ENCODE measurements around the gene YJEFN3. TPM values are rescaled to one million over a fixed set of nuclear protein-coding genes. Genes with fewer than 3 reads are reported as not detected.
A peak's percentile ranks its signal among the peaks of the same experiment; 100 is the strongest.

Gene YJEFN3
- polyA plus RNA-seq, 6 donors from 2014 or later, result 0.17 TPM; not detected in 4

GRCh38 chr19:19550972-19551852 lies 22.5 kb downstream of the YJEFN3 start:
- no peaks in the 10 kb centered on the region for H3K36me3 Mint-ChIP-seq
- peaks cover 0 to 3% (median 0%) of the 10 kb centered on the region in 7 donors for H3K9me3 Mint-ChIP-seq
- ATAC-seq (ENCODE audit: low read depth in 2 of 2) (no peak), DNase-seq (no peak)
- H3K4me3 Mint-ChIP-seq, result no peak overlapping the region
- H3K27ac Mint-ChIP-seq, result peak overlapping the region in 1 of 6 donors; percentile 66
- peaks cover 0 to 2% (median 0%) of the 10 kb centered on the region in 3 donors for H3K4me1 Mint-ChIP-seq
- H3K27me3 Mint-ChIP-seq, result peaks cover 4 to 31% (median 15%) of the 10 kb centered on the region in 3 donors

- no peak for DNase-seq
- Mint-ChIP-seq H3K27ac (no peak overlapping the region), H3K4me1 (peaks cover 0 to 2% (median 0%) of the 10 kb centered on the region in 3 donors), H3K9me3 (peaks cover 0 to 3% (median 0%) of the 10 kb centered on the region in 7 donors), H3K4me3 (no peak overlapping the region), H3K36me3 (no peaks in the 10 kb centered on the region), H3K27me3 (peaks cover 4 to 31% (median 15%) of the 10 kb centered on the region in 3 donors)
- no peak for ATAC-seq (ENCODE audit: low read depth in 2 of 2)
Measured at GRCh38 chr19:19551853-19552192, 23.1 kb downstream of the YJEFN3 start.

GRCh38 chr19:19552798-19553197 lies 24.1 kb downstream of the YJEFN3 start:
- peaks cover 0 to 2% (median 0%) of the 10 kb centered on the region in 3 donors for H3K4me1 Mint-ChIP-seq
- H3K9me3 Mint-ChIP-seq, result peaks cover 0 to 3% (median 0%) of the 10 kb centered on the region in 7 donors
- ATAC-seq (ENCODE audit: low read depth in 2 of 2) (no peak), DNase-seq (no peak)
- H3K27ac Mint-ChIP-seq, result no peak overlapping the region
- H3K4me3 Mint-ChIP-seq, result no peak overlapping the region
- no peaks in the 10 kb centered on the region for H3K36me3 Mint-ChIP-seq
- H3K27me3 Mint-ChIP-seq, result peaks cover 4 to 26% (median 15%) of the 10 kb centered on the region in 3 donors

GRCh38 chr19:19553670-19554069 lies 25.0 kb downstream of the YJEFN3 start:
- ATAC-seq (ENCODE audit: low read depth in 2 of 2) (no peak), DNase-seq (no peak)
- no peak overlapping the region for H3K4me3 Mint-ChIP-seq
- H3K4me1 Mint-ChIP-seq, result peaks cover 0 to 3% (median 2%) of the 10 kb centered on the region in 3 donors
- H3K27ac Mint-ChIP-seq, result no peak overlapping the region
- peaks cover 0 to 3% (median 0%) of the 10 kb centered on the region in 7 donors for H3K9me3 Mint-ChIP-seq
- peaks cover 4 to 23% (median 14%) of the 10 kb centered on the region in 3 donors for H3K27me3 Mint-ChIP-seq
- H3K36me3 Mint-ChIP-seq, result no peaks in the 10 kb centered on the region

GRCh38 chr19:19554074-19555023 lies 25.6 kb downstream of the YJEFN3 start:
- Mint-ChIP-seq H3K4me1 (peaks cover 0 to 6% (median 2%) of the 10 kb centered on the region in 3 donors), H3K9me3 (peaks cover 0 to 3% (median 0%) of the 10 kb centered on the region in 7 donors), H3K27me3 (peaks cover 0 to 16% (median 7%) of the 10 kb centered on the region in 3 donors), H3K27ac (peak overlapping the region in 1 of 6 donors; percentile 63), H3K4me3 (no peak overlapping the region), H3K36me3 (no peaks in the 10 kb centered on the region)
- DNase-seq, result no peak
- ATAC-seq (ENCODE audit: low read depth in 2 of 2), result peak; percentile 37 to 43

- no peak for ATAC-seq (ENCODE audit: low read depth in 2 of 2)
Measured at GRCh38 chr19:19558055-19558454, 29.3 kb downstream of the YJEFN3 start.

GRCh38 chr19:19558636-19559035 lies 29.9 kb downstream of the YJEFN3 start:
- Mint-ChIP-seq H3K4me1 (peaks cover 0 to 6% (median 2%) of the 10 kb centered on the region in 3 donors), H3K9me3 (no peaks in the 10 kb centered on the region), H3K27me3 (peaks cover 0 to 6% (median 0%) of the 10 kb centered on the region in 3 donors), H3K36me3 (no peaks in the 10 kb centered on the region), H3K4me3 (no peak overlapping the region), H3K27ac (peak overlapping the region in 1 of 6 donors; percentile 42)
- no peak for ATAC-seq (ENCODE audit: low read depth in 2 of 2)
- DNase-seq, result no peak

More at GRCh38 chr19:19558055-19558454, 29.3 kb downstream of the YJEFN3 start:
- H3K4me3 Mint-ChIP-seq, result no peak overlapping the region
- H3K9me3 Mint-ChIP-seq, result no peaks in the 10 kb centered on the region
- H3K4me1 Mint-ChIP-seq, result peaks cover 0 to 6% (median 2%) of the 10 kb centered on the region in 3 donors
- no peak for DNase-seq
- no peaks in the 10 kb centered on the region for H3K36me3 Mint-ChIP-seq
- no peak overlapping the region for H3K27ac Mint-ChIP-seq
- peaks cover 0 to 6% (median 0%) of the 10 kb centered on the region in 3 donors for H3K27me3 Mint-ChIP-seq

- DNase-seq (no peak), ATAC-seq (ENCODE audit: low read depth in 2 of 2) (no peak)
- no peak overlapping the region for H3K27ac Mint-ChIP-seq
- H3K4me3 Mint-ChIP-seq, result no peak overlapping the region
- no peaks in the 10 kb centered on the region for H3K9me3 Mint-ChIP-seq
- no peaks in the 10 kb centered on the region for H3K27me3 Mint-ChIP-seq
- H3K4me1 Mint-ChIP-seq, result peaks cover 0 to 6% (median 0%) of the 10 kb centered on the region in 3 donors
- no peaks in the 10 kb centered on the region for H3K36me3 Mint-ChIP-seq
Measured at GRCh38 chr19:19559931-19560330, 31.2 kb downstream of the YJEFN3 start.

- Mint-ChIP-seq H3K36me3 (no peaks in the 10 kb centered on the region), H3K27ac (no peak overlapping the region)
- no peak for ATAC-seq (ENCODE audit: low read depth in 2 of 2)
Measured at GRCh38 chr19:19561946-19562664, 33.4 kb downstream of the YJEFN3 start.

GRCh38 chr19:19562665-19563347 lies 34.1 kb downstream of the YJEFN3 start:
- Mint-ChIP-seq H3K36me3 (no peaks in the 10 kb centered on the region), H3K4me3 (no peak overlapping the region), H3K27ac (no peak overlapping the region), H3K9me3 (peaks cover 0 to 2% (median 0%) of the 10 kb centered on the region in 7 donors), H3K4me1 (peaks cover 0 to 6% (median 0%) of the 10 kb centered on the region in 3 donors), H3K27me3 (no peaks in the 10 kb centered on the region)
- DNase-seq, result no peak
- ATAC-seq (ENCODE audit: low read depth in 2 of 2), result no peak

More at GRCh38 chr19:19561946-19562664, 33.4 kb downstream of the YJEFN3 start:
- H3K4me1 Mint-ChIP-seq, result peaks cover 0 to 6% (median 0%) of the 10 kb centered on the region in 3 donors
- DNase-seq, result no peak
- no peak overlapping the region for H3K4me3 Mint-ChIP-seq
- H3K9me3 Mint-ChIP-seq, result no peaks in the 10 kb centered on the region
- H3K27me3 Mint-ChIP-seq, result no peaks in the 10 kb centered on the region

- H3K9me3 Mint-ChIP-seq, result peaks cover 0 to 3% (median 0%) of the 10 kb centered on the region in 7 donors
- no peak overlapping the region for H3K4me3 Mint-ChIP-seq
- no peaks in the 10 kb centered on the region for H3K27me3 Mint-ChIP-seq
- DNase-seq (no peak), ATAC-seq (ENCODE audit: low read depth in 2 of 2) (no peak)
- H3K4me1 Mint-ChIP-seq, result peaks cover 0 to 5% (median 0%) of the 10 kb centered on the region in 3 donors
- no peak overlapping the region for H3K27ac Mint-ChIP-seq
- no peaks in the 10 kb centered on the region for H3K36me3 Mint-ChIP-seq
Measured at GRCh38 chr19:19563348-19563848, 34.7 kb downstream of the YJEFN3 start.

- no peaks in the 10 kb centered on the region for H3K4me1 Mint-ChIP-seq
- no peaks in the 10 kb centered on the region for H3K27me3 Mint-ChIP-seq
- H3K27ac Mint-ChIP-seq, result peak overlapping the region in 1 of 6 donors; percentile 47
- no peaks in the 10 kb centered on the region for H3K36me3 Mint-ChIP-seq
- peaks cover 0 to 6% (median 0%) of the 10 kb centered on the region in 7 donors for H3K9me3 Mint-ChIP-seq
- no peak for ATAC-seq (ENCODE audit: low read depth in 2 of 2)
- H3K4me3 Mint-ChIP-seq, result no peak overlapping the region
- DNase-seq, result no peak
Measured at GRCh38 chr19:19566306-19566705, 37.6 kb downstream of the YJEFN3 start.

Measured in naive B cell (primary cell).